Effector memory CD8-positive, alpha-beta T cell (primary cell): ENCODE data around the gene UGT1A5.

Experiments used
- ATAC-seq: fragments of 150-1000 bp; cut with Tn5 transposase; replicated peaks from 2 replicates; pipeline ENCODE4 v1.10.0; 2021; ENCODE audit warnings: mild to moderate bottlenecking, moderate library complexity
- DNase-seq, 3 experiments: peaks; one replicate each; pipeline ENCODE4 v3.0.0; 2021
- H3K27ac Mint-ChIP-seq, 2 donors: one replicate each; pipeline ENCODE4 v1.8.0; 2022; ENCODE audit warnings: mild to moderate bottlenecking in 2 of 2, mixed read lengths in 2 of 2, moderate library complexity in 2 of 2
- H3K27me3 Mint-ChIP-seq, 2 donors: one replicate each; pipeline ENCODE4 v1.8.0; 2022; ENCODE audit warnings: mixed read lengths in 2 of 2
- H3K36me3 Mint-ChIP-seq: one replicate; pipeline ENCODE4 v1.8.0; 2022; ENCODE audit warnings: mild to moderate bottlenecking, moderate library complexity, mixed read lengths; ENCODE audit not compliant: insufficient read depth
- H3K4me1 Mint-ChIP-seq, 2 donors: one replicate each; pipeline ENCODE4 v1.8.0; 2022; ENCODE audit warnings: low read depth in 2 of 2, mixed read lengths in 2 of 2
- H3K4me3 Mint-ChIP-seq, 2 donors: one replicate each; pipeline ENCODE4 v1.8.0; 2022; ENCODE audit warnings: mild to moderate bottlenecking in 2 of 2, mixed read lengths in 2 of 2, moderate library complexity in 2 of 2
- H3K9me3 Mint-ChIP-seq, 2 donors: one replicate each; pipeline ENCODE4 v1.8.0; 2022; ENCODE audit warnings: mixed read lengths in 2 of 2

UGT1A5 gene

GRCh38 chr2:233803292-233803911, 90.7 kb downstream of the UGT1A5 start:
- Mint-ChIP-seq H3K36me3 (no peaks in the 10 kb centered on the region), H3K27me3 (peaks cover 42 to 62% of the 10 kb centered on the region in 2 donors), H3K9me3 (no peaks in the 10 kb centered on the region), H3K27ac (no peak overlapping the region), H3K4me3 (no peak overlapping the region), H3K4me1 (peaks cover 0 to 4% of the 10 kb centered on the region in 2 donors)
- DNase-seq = no peak
- no peak for ATAC-seq

- H3K4me1 Mint-ChIP-seq = peaks cover 0 to 4% of the 10 kb centered on the region in 2 donors
- no peak overlapping the region for H3K27ac Mint-ChIP-seq
- DNase-seq = no peak
- H3K27me3 Mint-ChIP-seq = peaks cover 42 to 62% of the 10 kb centered on the region in 2 donors
- no peak for ATAC-seq
- no peaks in the 10 kb centered on the region for H3K36me3 Mint-ChIP-seq
- no peak overlapping the region for H3K4me3 Mint-ChIP-seq
- no peaks in the 10 kb centered on the region for H3K9me3 Mint-ChIP-seq
Measured at GRCh38 chr2:233803994-233804393, 91.3 kb downstream of the UGT1A5 start.

- no peak for DNase-seq
- Mint-ChIP-seq H3K27ac (no peak overlapping the region), H3K27me3 (peaks cover 56 to 80% of the 10 kb centered on the region in 2 donors), H3K9me3 (no peaks in the 10 kb centered on the region), H3K36me3 (no peaks in the 10 kb centered on the region), H3K4me1 (no peaks in the 10 kb centered on the region), H3K4me3 (no peak overlapping the region)
- no peak for ATAC-seq
Measured at GRCh38 chr2:233807215-233807865, 94.6 kb downstream of the UGT1A5 start.

GRCh38 chr2:233807966-233808935, 95.5 kb downstream of the UGT1A5 start:
- no peak overlapping the region for H3K27ac Mint-ChIP-seq
- no peaks in the 10 kb centered on the region for H3K9me3 Mint-ChIP-seq
- DNase-seq (no peak), ATAC-seq (no peak)
- no peak overlapping the region for H3K4me3 Mint-ChIP-seq
- no peaks in the 10 kb centered on the region for H3K4me1 Mint-ChIP-seq
- H3K36me3 Mint-ChIP-seq = no peaks in the 10 kb centered on the region
- H3K27me3 Mint-ChIP-seq = peaks cover 56 to 79% of the 10 kb centered on the region in 2 donors

- Mint-ChIP-seq H3K27ac (no peak overlapping the region), H3K9me3 (no peaks in the 10 kb centered on the region), H3K4me3 (no peak overlapping the region), H3K36me3 (no peaks in the 10 kb centered on the region), H3K27me3 (peaks cover 39 to 68% of the 10 kb centered on the region in 2 donors), H3K4me1 (no peaks in the 10 kb centered on the region)
- DNase-seq (no peak), ATAC-seq (no peak)
Measured at GRCh38 chr2:233810385-233810784, 97.7 kb downstream of the UGT1A5 start.

- Mint-ChIP-seq H3K4me1 (no peaks in the 10 kb centered on the region), H3K27ac (no peak overlapping the region), H3K36me3 (no peaks in the 10 kb centered on the region), H3K9me3 (no peaks in the 10 kb centered on the region), H3K27me3 (peaks cover 45 to 69% of the 10 kb centered on the region in 2 donors), H3K4me3 (no peak overlapping the region)
- no peak for ATAC-seq
- DNase-seq = no peak
Measured at GRCh38 chr2:233811087-233811486, 98.4 kb downstream of the UGT1A5 start.

- Mint-ChIP-seq H3K27ac (no peak overlapping the region), H3K4me1 (no peaks in the 10 kb centered on the region), H3K4me3 (no peak overlapping the region), H3K36me3 (no peaks in the 10 kb centered on the region), H3K9me3 (no peaks in the 10 kb centered on the region), H3K27me3 (peaks cover 51 to 76% of the 10 kb centered on the region in 2 donors)
- ATAC-seq (no peak), DNase-seq (no peak)
Measured at GRCh38 chr2:233811732-233812131, 99.0 kb downstream of the UGT1A5 start.

GRCh38 chr2:233813236-233814055, 100.7 kb downstream of the UGT1A5 start:
- no peak for ATAC-seq

GRCh38 chr2:233814056-233814835, 101.5 kb downstream of the UGT1A5 start:
- H3K4me1 Mint-ChIP-seq = peaks cover 3 to 4% of the 10 kb centered on the region in 2 donors
- no peak overlapping the region for H3K27ac Mint-ChIP-seq
- H3K27me3 Mint-ChIP-seq = peaks cover 57 to 82% of the 10 kb centered on the region in 2 donors
- no peak overlapping the region for H3K4me3 Mint-ChIP-seq
- no peak for ATAC-seq
- no peaks in the 10 kb centered on the region for H3K9me3 Mint-ChIP-seq
- DNase-seq = no peak
- no peaks in the 10 kb centered on the region for H3K36me3 Mint-ChIP-seq

More at GRCh38 chr2:233813236-233814055, 100.7 kb downstream of the UGT1A5 start:
- H3K27me3 Mint-ChIP-seq = peaks cover 60 to 82% of the 10 kb centered on the region in 2 donors
- no peak overlapping the region for H3K4me3 Mint-ChIP-seq
- no peak overlapping the region for H3K27ac Mint-ChIP-seq
- H3K9me3 Mint-ChIP-seq = no peaks in the 10 kb centered on the region
- no peaks in the 10 kb centered on the region for H3K36me3 Mint-ChIP-seq
- no peak for DNase-seq
- H3K4me1 Mint-ChIP-seq = peaks cover 3 to 4% of the 10 kb centered on the region in 2 donors

GRCh38 chr2:233815861-233816260, 103.2 kb downstream of the UGT1A5 start:
- Mint-ChIP-seq H3K4me1 (peaks cover 3 to 4% of the 10 kb centered on the region in 2 donors), H3K9me3 (no peaks in the 10 kb centered on the region), H3K4me3 (no peak overlapping the region), H3K36me3 (no peaks in the 10 kb centered on the region), H3K27ac (no peak overlapping the region), H3K27me3 (peaks cover 59 to 82% of the 10 kb centered on the region in 2 donors)
- ATAC-seq (no peak), DNase-seq (no peak)

- Mint-ChIP-seq H3K27ac (no peak overlapping the region), H3K27me3 (peaks cover 54 to 82% of the 10 kb centered on the region in 2 donors), H3K4me1 (peaks cover 3 to 4% of the 10 kb centered on the region in 2 donors), H3K36me3 (no peaks in the 10 kb centered on the region), H3K9me3 (no peaks in the 10 kb centered on the region), H3K4me3 (no peak overlapping the region)
- DNase-seq = no peak
- ATAC-seq = no peak
Measured at GRCh38 chr2:233816334-233816733, 103.6 kb downstream of the UGT1A5 start.

- no peak overlapping the region for H3K4me3 Mint-ChIP-seq
- H3K9me3 Mint-ChIP-seq = no peaks in the 10 kb centered on the region
- peak overlapping the region in 1 of 2 donors; percentile 60 for H3K27ac Mint-ChIP-seq
- ATAC-seq (no peak), DNase-seq (no peak)
- H3K4me1 Mint-ChIP-seq = peaks cover 3 to 4% of the 10 kb centered on the region in 2 donors
- H3K27me3 Mint-ChIP-seq = peaks cover 52 to 82% of the 10 kb centered on the region in 2 donors
- no peaks in the 10 kb centered on the region for H3K36me3 Mint-ChIP-seq
Measured at GRCh38 chr2:233816771-233817170, 104.1 kb downstream of the UGT1A5 start.
